ENCODE measurements around the gene NDE1.

NDE1 gene

GRCh38 chr16:15616475-15617165 is 33.4 kb upstream of the NDE1 start:
- Histone ChIP-seq H3K36me3 (ENCODE audit: control insufficient read depth, insufficient read depth, low read length) (peaks cover 25% of the 10 kb centered on the region), H3K27me3 (replicated peaks; ENCODE audit: control insufficient read depth, insufficient read depth, low read length) (no peaks in the 10 kb centered on the region), H3K4me3 (replicated peaks; ENCODE audit: low read depth, low read length) (no peak overlapping the region)
- no peak for DNase-seq (ENCODE audit: extremely low read depth, insufficient read length)
- TF ChIP-seq CTCF (IDR thresholded peaks at IDR 0.05; ENCODE audit: insufficient read depth, low read length, poor library complexity, severe bottlenecking), result no peak

GRCh38 chr16:15617901-15618300 is 32.1 kb upstream of the NDE1 start:
- H3K4me3 ChIP-seq (replicated peaks; ENCODE audit: low read depth, low read length), result no peak overlapping the region
- peaks cover 30% of the 10 kb centered on the region for H3K36me3 ChIP-seq (ENCODE audit: control insufficient read depth, insufficient read depth, low read length)
- DNase-seq (ENCODE audit: extremely low read depth, insufficient read length), result no peak
- TF ChIP-seq CTCF (IDR thresholded peaks at IDR 0.05; ENCODE audit: insufficient read depth, low read length, poor library complexity, severe bottlenecking), result no peak
- no peaks in the 10 kb centered on the region for H3K27me3 ChIP-seq (replicated peaks; ENCODE audit: control insufficient read depth, insufficient read depth, low read length)

GRCh38 chr16:15618392-15618791 is 31.7 kb upstream of the NDE1 start:
- TF ChIP-seq CTCF (IDR thresholded peaks at IDR 0.05; ENCODE audit: insufficient read depth, low read length, poor library complexity, severe bottlenecking), result no peak
- DNase-seq (ENCODE audit: extremely low read depth, insufficient read length), result no peak
- Histone ChIP-seq H3K36me3 (ENCODE audit: control insufficient read depth, insufficient read depth, low read length) (peaks cover 30% of the 10 kb centered on the region), H3K4me3 (replicated peaks; ENCODE audit: low read depth, low read length) (no peak overlapping the region), H3K27me3 (replicated peaks; ENCODE audit: control insufficient read depth, insufficient read depth, low read length) (no peaks in the 10 kb centered on the region)

- Histone ChIP-seq H3K27me3 (replicated peaks; ENCODE audit: control insufficient read depth, insufficient read depth, low read length) (no peaks in the 10 kb centered on the region), H3K4me3 (replicated peaks; ENCODE audit: low read depth, low read length) (no peak overlapping the region), H3K36me3 (ENCODE audit: control insufficient read depth, insufficient read depth, low read length) (peaks cover 37% of the 10 kb centered on the region)
- no peak for TF ChIP-seq CTCF (IDR thresholded peaks at IDR 0.05; ENCODE audit: insufficient read depth, low read length, poor library complexity, severe bottlenecking)
- no peak for DNase-seq (ENCODE audit: extremely low read depth, insufficient read length)
Measured at GRCh38 chr16:15620611-15621195, 29.3 kb upstream of the NDE1 start.

- no peak for DNase-seq (ENCODE audit: extremely low read depth, insufficient read length)
- Histone ChIP-seq H3K36me3 (ENCODE audit: control insufficient read depth, insufficient read depth, low read length) (peaks cover 36% of the 10 kb centered on the region), H3K27me3 (replicated peaks; ENCODE audit: control insufficient read depth, insufficient read depth, low read length) (no peaks in the 10 kb centered on the region), H3K4me3 (replicated peaks; ENCODE audit: low read depth, low read length) (no peak overlapping the region)
- no peak for TF ChIP-seq CTCF (IDR thresholded peaks at IDR 0.05; ENCODE audit: insufficient read depth, low read length, poor library complexity, severe bottlenecking)
Measured at GRCh38 chr16:15621456-15621855, 28.6 kb upstream of the NDE1 start.

Data from GM06990 (cell line).